NOMO-1 treated with dmso at 0.1 percent for 144 hours (cell line): ENCODE results near the gene FOXP1.

Source experiments
- DNase-seq: peaks from one replicate; lab custom pipeline; 2025; ENCODE audit not compliant: unreplicated experiment; lab: John Stamatoyannopoulos, UW

Gene FOXP1

DNA sequence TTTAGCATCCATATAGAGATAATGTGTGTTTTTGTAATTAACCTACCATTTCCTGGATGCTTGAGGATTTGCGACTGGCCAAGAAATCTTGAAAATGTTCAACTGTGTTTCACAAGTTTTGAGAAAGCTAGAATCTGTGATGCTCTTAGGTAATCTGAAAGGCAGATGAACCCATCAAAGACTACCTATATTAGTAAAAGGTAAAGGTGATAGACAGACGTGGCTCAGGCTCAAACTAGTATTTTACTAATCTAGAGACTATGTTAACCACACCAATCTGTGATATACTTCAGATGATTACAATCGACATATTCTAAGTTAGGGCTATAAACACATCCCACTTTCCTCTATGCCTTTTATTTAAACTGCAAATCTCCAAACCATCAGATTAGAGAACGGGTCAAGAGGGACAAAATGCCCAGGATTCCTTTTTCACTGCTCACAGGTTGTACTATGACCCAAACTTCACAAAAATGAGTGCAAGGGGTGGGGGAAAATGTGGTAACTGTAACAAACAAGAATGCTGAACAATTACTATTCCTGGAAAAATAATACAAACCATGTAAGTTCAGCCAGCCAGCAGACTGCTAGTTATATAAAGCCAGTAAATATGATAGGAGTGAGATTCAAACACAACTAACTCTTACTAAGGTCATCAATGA is 295.1 kb downstream of the FOXP1 start:
- DNase-seq, result no peak

- DNase-seq, result no peak
Measured at GRCh38 chr3:71285086-71285485, 298.4 kb downstream of the FOXP1 start.

- DNase-seq, result no peak
Measured at GRCh38 chr3:71282976-71283375, 300.6 kb downstream of the FOXP1 start.

DNA sequence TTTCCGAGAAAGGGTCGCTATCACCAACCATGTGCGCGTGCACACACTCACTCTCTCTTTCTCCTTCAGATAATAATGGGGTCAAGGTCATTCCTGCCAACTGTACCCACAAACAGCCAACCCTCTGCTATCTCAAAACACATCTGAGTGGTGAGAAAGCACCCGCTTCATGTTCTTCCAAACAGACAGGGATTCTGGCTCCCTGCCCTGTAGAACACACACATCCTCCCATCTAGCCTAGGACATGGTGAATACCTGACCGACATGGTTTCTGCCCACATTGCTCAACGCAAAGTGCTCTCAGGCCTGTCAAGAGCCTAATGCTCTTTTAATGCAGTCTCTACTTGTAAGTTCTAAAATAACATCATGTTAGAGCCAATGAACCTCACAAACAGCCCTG is 302.2 kb downstream of the FOXP1 start:
- no peak for DNase-seq

GRCh38 chr3:71277341-71277740 is 306.2 kb downstream of the FOXP1 start:
- DNase-seq, result no peak

- no peak for DNase-seq
Measured at GRCh38 chr3:71276531-71276930, 307.0 kb downstream of the FOXP1 start.

GRCh38 chr3:71273453-71273852 is 310.1 kb downstream of the FOXP1 start:
- no peak for DNase-seq

- DNase-seq, result no peak
Measured at GRCh38 chr3:71271596-71271995, 311.9 kb downstream of the FOXP1 start.

DNA sequence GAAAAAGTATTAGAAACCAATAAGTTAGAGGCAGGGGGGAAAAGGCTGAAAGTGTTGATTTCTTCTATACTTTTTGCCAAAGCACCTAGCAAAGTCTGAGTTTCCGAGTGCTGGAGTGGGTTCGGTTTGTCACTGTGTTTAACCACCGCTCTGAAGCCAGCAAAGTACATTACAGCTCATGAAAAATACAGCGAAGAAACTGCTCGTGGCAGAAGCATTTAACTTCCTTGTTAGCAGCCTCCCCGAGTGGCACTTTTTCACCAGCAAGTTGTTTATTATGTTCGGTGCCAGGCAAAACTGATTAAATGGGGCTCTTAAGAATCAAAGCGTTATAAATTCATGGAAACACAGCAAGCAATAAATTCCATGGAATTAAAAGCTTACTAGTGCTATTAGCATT is 313.6 kb downstream of the FOXP1 start:
- no peak for DNase-seq

DNA sequence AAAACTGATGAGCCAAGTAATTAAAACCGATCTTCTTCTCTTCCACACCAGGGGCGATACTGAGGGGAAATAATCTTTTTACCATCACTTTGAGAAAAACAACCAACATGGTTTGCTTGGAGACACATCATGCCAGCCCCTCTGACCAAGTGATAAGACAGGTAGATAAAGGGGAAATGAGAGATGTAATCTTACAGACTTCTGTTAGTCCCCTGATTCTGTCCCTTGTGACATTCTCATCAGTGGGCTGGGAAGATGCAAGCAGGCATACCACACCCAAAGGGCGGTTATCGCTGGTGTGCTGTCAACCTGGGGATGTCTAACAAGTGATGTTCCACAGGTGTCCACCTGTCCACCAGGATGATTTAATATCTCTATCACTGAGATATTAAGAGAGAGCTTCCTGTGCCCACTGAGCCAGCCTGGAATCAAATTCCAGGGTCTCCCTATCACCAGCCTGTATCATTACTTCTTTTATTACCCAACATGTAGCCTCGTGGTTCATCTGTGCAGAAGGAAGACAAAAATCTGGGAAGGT is 315.0 kb downstream of the FOXP1 start:
- no peak for DNase-seq

- DNase-seq, result no peak
Measured at GRCh38 chr3:71266875-71267274, 316.7 kb downstream of the FOXP1 start.

GRCh38 chr3:71265365-71265915 is 318.1 kb downstream of the FOXP1 start:
- DNase-seq, result no peak

GRCh38 chr3:71264840-71265239 is 318.7 kb downstream of the FOXP1 start:
- DNase-seq, result no peak

- no peak for DNase-seq
Measured at GRCh38 chr3:71262364-71263265, 320.9 kb downstream of the FOXP1 start.

DNA sequence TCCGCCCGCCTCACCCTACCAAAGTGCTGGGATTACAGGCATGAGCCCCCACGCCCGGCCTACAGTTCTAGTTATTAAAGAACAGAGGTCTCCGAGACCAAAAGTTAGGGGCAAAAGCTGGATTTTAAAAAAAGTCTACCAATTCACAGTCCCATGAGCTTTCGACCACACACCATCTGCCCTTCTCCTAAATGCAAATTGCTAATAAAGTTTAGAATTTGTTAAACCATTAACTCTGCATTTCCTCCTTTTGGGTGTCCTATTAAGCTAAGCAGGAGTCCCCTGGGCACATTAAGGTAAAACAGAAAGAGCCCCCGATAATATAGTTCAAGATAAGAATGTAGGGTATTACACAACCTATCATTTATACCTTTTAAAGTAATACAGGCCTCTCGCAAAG is 322.7 kb downstream of the FOXP1 start:
- DNase-seq, result no peak

DNA sequence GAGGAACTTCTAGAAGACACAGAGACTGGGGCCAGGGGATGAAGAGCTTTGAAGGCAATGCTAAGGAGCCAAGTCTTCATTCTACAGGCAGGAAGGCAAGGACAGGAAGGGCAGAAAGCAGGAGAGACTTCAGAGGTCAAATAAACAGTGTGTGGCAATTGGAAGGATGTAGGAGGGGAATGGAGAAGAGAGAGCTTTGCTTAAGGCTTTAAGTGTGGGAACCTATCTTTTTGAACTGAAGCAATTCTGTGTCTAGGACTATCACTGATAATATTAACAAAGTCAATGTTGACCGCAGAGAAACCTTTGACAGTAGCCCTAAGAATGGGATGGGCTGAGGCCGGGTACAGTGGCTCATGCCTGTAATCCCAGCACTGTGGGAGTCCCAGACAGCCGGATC is 325.0 kb downstream of the FOXP1 start:
- no peak for DNase-seq

DNA sequence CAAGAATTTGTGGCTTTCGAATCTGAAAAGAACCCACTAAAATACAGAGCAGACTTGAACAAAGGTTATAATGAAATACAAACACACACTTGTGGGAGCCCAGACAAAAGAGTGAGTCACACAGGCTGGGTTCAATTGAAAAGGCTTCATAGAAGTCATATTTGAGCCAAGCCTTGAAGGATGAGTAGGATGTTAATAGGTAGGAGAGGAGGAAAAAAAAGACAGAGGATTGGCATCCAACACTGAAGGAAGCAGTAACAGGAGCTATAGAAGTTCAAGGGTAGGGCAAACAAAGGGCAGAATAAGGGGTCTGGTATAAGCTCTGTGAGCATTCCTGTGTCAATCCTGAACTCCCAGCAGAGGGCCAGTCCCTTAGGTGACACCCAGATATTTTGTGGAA is 325.4 kb downstream of the FOXP1 start:
- no peak for DNase-seq

GRCh38 chr3:71255498-71255897 is 328.0 kb downstream of the FOXP1 start:
- no peak for DNase-seq

DNA sequence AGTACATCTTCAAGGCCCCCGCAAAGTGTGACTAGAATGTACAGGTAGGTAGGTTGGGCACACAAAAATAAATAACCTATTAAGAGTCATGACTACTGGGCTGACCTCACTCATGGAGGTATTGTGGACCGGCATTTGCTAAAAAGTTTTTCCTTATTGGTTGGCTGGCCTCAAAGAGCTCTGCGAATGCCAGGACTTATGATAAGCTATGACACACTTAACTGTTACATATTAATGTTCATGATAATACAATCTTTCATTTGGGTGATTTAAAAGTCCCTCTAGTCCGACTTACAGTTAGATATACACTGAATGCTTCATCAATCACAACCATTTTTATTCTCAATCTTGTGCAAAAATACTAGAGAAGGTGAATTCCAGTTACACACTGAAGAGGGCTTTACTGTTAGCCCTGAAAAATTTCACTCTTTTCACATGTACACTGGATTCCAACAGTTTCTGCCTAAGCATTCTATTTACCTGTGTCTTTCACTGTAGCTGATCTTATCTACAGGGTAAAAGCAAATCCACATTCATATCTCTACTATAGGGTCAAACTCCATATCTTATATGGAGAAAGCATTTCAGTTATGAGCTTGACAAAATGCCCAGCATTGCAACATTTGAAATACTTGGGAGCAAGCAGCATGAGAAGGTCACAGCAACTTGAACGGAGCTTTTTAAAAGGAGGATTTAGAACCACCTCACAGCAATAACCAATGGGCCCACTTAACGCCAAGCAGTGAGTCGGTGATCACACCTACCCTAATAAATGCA is 329.1 kb downstream of the FOXP1 start:
- DNase-seq, result no peak

GRCh38 chr3:71253169-71253568 is 330.4 kb downstream of the FOXP1 start:
- no peak for DNase-seq

DNA sequence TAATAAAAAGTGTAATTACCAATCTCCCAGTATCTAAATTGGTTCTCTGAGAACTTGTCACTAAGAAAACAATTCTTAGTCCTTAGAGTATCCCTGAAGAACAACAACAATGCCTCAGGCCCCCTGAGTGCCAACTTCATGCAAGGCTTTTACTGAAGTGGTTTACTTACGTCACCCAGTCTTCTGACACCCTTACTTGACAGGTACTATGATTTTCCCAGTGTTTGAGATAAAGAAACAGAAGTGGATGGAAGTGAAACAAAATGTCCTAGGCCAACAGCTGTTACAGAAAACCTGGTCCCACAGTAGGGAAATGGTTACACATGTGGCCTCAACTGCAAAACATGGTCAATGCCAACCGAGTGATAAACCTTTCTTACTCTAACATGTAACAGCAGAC is 331.1 kb downstream of the FOXP1 start:
- no peak for DNase-seq
